Effector CD8-positive, alpha-beta T cell (primary cell): ENCODE results near the gene CAPN10.
"Not testable (repeated sequence)": the region's sequence is repeated elsewhere in the genome, so short reads cannot be mapped to it uniquely, and the experiment has no call there.

ENCODE experiments used
- DNase-seq: peaks from one replicate; lab custom pipeline; 2025; lab: John Stamatoyannopoulos, UW

CAPN10 gene

GRCh38 chr2:240603081-240603835, 16.7 kb downstream of the CAPN10 start:
- DNase-seq = no peak

DNA sequence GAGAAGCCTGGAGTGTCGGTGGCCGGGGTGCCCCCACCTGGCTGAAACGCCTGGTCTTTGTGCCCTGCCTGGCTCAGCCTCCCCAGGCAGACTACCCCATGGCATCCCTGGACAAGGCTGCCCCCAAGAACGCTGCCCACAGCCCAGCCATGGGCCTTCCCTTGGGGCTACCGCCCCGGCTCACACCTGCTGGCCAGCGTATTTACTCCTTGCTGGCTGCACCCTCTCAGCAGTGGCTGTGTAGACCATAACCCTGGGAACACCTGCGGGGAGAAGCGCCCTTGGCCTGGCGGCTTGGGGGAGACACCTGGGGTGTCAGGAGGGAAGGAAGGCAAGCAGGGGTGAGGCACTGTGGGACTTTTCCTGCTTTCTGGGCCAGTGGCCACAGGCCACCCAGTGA, 17.3 kb downstream of the CAPN10 start:
- no peak for DNase-seq

DNA sequence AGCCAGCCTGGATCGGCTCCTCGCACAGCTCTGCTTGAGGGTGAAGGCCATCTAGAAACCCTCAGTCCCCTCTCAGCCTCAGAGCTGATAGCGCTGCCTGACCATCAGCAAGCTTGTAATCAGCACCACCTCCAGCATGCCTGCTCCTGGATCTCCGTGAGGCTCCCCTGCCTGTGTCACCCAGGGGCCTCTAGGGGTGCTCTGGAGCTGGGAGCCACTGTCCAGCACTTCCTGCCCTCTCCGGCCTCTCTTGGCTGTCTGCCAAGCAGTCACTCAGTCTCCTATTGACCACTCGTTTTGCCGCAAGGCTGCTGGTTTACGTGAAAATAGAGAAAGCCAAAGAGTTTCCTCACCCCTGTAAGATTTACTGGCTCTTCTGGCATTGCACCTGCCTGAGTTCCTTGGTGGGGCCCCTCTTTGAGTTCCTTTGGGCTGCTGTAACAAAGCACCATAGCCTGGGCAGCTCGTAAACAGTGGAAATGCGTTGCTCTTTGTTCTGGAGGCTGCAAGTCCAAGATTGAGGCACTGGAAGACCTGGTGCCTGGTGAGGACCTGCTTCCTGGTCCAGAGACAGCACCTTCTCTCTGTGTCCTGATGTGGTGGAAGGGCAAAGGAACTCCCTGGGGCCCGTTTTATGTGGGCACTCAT, 17.9 kb downstream of the CAPN10 start:
- DNase-seq = no peak

DNA sequence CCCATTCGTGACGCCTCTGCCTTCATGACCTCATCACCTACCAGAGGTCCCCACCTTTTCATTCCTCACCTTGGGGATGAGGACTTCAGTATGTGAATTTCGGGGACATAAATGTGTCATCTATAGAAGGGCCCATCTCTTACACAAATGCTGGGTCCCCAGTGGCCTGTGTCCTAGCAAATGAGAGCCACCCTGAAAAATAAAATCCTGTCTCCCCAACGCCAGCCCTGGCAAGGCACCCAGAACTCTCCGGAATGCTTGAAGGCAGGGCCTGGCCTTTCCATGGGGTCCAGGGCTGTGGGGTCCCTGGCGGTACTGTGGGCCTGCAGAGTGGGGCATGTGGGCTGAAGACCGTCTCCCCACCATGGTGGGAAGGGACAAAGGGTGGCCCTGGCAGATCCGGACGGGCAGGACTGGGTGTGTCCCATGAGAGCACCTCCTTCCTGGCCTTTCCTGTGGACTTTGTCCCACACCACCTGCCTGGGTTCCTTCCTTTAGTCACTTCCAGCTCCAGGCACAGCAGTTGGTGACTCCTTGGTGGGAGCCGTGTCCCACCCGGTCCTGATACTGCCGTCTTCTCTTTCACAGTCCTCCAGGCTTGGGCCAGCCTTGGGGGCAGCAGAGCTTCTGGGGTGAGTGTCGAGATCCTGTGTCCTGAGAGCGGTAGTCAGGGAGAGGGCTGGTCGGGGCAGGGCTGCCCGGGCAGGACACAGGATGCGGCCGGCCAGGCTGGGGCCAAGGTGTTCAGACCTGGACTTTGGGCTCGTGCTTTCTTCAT, 18.6 kb downstream of the CAPN10 start:
- no peak for DNase-seq

- no peak for DNase-seq
Observed at GRCh38 chr2:240605867-240606743, 19.6 kb downstream of the CAPN10 start.

GRCh38 chr2:240611601-240612210, 25.2 kb downstream of the CAPN10 start:
- no peak for DNase-seq

DNA sequence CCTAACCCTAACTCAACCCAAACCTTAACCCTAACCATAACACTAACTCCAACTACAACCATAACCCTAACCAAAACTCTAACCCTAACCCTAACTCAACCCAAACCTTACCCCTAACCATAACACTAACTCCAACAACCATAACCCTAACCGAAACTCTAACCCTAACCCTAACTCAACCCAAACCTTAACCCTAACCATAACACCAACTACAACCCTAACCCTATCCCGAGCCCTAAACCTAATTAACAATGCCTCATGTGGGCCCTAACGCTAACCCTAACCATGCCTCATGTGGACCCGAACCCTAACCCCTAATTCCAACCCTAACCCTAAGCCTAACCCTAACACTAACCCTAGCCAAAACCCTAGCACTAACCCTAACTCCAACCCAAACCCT, 27.2 kb downstream of the CAPN10 start:
- no peak for DNase-seq

DNA sequence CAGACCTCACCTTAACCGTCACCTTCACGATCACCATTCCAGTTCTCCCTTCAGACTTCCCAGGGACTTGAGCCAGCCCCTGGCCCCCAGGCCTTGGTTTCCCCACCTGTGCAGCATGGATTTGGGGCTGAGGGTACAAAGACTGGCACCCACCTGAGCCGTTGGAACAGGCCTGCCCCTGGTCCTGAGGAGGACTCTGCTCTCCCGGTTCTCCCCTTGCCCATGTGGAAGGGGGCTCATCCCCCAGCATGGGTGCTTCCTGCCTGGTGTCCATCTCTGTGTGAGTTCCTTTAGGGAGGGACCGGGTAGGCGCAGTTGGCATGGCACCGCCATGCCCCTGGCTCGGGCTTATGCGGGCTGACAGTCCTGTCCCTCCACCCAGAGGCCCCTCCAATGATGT, 27.9 kb downstream of the CAPN10 start:
- DNase-seq = no peak

- DNase-seq = no peak
Observed at GRCh38 chr2:240615396-240615795, 28.9 kb downstream of the CAPN10 start.

GRCh38 chr2:240615820-240616547, 29.4 kb downstream of the CAPN10 start:
- DNase-seq = no peak

DNA sequence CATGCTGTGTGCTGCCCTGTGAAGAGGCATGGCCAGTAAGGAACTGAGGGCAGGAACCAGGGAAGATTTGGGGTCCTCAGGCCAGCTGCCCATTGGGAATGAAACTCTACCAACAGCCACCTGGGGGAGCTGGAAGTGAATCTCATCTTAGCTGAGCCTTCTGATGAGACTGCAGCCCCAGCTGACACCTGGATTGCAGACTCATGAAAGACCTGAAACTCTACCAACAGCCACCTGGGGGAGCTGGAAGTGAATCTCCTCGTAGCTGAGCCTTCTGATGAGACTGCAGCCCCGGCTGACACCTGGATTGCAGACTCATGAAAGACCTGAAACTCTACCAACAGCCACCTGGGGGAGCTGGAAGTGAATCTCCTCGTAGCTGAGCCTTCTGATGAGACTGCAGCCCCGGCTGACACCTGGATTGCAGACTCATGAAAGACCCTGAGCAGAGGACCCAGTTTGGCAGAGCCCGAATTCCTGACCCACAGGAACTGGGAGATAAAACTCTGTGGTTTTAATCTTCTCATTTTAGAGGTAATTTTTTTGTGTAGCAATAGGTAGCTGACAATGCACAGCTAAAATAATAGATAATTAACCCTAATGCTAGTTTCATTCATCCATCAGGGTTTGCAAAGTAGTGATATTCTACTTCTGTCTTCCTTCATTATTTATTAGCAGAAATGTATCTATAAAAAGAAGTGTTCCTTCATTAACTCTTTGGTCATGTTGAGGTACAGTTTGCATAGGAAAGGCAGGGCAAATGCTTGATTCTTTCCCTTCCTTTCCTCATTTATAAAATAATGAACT, 30.5 kb downstream of the CAPN10 start:
- DNase-seq = not testable (repeated sequence)

GRCh38 chr2:240618776-240619175, 32.2 kb downstream of the CAPN10 start:
- DNase-seq = no peak

DNA sequence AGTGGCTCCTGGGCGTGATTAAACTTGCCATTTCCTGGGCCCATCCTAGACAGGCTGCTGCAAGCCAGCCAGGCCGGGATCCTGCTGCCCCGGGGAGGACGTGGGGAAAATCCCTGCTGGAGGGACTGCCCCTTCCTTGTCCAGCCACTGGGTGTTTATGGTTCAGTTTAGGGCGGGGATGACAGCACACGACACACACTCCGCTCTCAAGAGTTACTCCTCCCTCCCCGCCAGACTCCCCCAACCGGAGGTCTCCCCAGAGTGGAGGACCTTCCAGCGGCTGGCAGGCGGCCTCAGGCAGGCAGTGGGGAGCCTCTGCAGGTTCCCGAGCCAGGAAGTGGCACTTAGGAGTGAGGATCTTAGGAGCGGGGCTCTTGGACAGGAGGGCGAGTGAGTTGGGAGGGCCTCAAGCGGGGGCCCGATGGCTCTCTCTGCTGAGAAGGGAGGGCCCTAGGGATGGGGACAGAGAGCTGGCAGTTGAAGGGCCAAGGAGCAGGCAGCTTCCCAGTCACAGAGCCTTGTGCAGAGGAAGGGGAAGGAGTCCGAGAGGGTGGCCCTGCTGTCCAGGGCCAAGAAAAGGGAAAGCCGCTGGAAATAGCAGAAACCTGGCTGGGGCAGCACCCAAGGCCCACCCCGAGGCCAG, 33.1 kb downstream of the CAPN10 start:
- DNase-seq = no peak

DNA sequence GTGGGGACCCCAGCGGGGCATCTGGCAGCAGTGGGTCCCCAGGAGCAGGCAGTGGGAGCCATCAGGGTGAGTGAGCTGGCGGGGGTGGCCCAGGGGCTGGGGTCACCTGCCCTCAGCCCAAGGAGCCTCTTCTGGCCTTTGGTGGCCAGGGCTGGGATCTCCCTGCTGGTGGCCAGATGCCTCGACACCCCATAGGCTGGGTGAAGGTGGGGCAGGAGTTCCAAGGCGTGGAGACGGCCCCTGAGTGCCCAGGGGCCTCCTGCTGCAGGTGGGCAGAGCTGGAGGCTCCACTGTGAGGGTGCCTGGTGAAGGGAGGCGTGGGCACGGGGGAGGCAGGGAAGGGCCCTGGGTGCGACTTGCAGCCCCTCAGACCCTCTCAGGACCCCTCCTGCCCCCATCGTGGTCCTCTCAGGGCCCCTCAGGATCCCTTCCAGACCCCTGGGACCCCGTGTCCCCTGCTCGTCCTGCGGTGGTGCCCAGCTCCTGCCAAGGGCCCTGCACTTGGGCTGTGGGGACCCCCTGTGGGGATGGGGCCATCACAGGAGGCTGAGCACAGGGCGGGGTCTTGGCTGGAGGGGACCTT, 33.7 kb downstream of the CAPN10 start:
- DNase-seq = no peak

- DNase-seq = no peak
Observed at GRCh38 chr2:240620859-240621258, 34.3 kb downstream of the CAPN10 start.

DNA sequence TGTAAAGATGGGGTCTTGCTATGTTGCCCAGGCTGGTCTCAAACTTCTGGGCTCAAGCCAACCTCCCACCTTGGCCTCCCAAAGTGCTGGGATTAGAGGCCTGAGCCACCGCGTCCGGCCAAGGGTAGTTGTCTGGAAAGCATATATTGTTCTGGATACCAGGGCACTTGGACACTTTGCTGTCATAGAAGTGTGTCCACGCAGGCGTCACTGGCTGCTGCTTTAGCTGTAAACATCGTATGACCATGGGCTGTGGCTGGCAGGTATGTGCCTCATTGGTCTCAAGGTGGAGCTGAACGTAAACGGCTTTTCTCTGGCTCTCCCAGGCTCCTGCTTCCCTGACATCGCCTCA, 35.5 kb downstream of the CAPN10 start:
- DNase-seq = no peak

- DNase-seq = no peak
Observed at GRCh38 chr2:240622531-240623235, 36.1 kb downstream of the CAPN10 start.

- no peak for DNase-seq
Observed at GRCh38 chr2:240623531-240624010, 37.0 kb downstream of the CAPN10 start.
